Activated CD8-positive, alpha-beta memory T cell treated with anti-CD3 and anti-CD28 coated beads, Interleukin-2, amount 50 U/mL, for 1 hour (primary cell): Measurements from ENCODE around the gene TM9SF4.
"Not testable (repeated sequence)": the region's sequence is repeated elsewhere in the genome, so short reads cannot be mapped to it uniquely, and the experiment has no call there.

ENCODE experiments used
- DNase-seq: peaks from one replicate; pipeline ENCODE4 v3.0.0-alpha.2; 2020; ENCODE audit errors: extremely low read depth

Gene TM9SF4

GRCh38 chr20:32189691-32190615, 80.4 kb downstream of the TM9SF4 start:
- no peak for DNase-seq

GRCh38 chr20:32190616-32191415, 81.3 kb downstream of the TM9SF4 start:
- no peak for DNase-seq

- DNase-seq, result no peak
Observed at GRCh38 chr20:32191422-32191821, 81.9 kb downstream of the TM9SF4 start.

GRCh38 chr20:32191873-32192272, 82.4 kb downstream of the TM9SF4 start:
- no peak for DNase-seq

- no peak for DNase-seq
Observed at GRCh38 chr20:32192698-32193097, 83.2 kb downstream of the TM9SF4 start.

GRCh38 chr20:32193336-32193735, 83.8 kb downstream of the TM9SF4 start:
- not testable (repeated sequence) for DNase-seq

GRCh38 chr20:32193996-32194395, 84.5 kb downstream of the TM9SF4 start:
- DNase-seq, result no peak

- no peak for DNase-seq
Observed at GRCh38 chr20:32195581-32195980, 86.1 kb downstream of the TM9SF4 start.

GRCh38 chr20:32196613-32197012, 87.1 kb downstream of the TM9SF4 start:
- not testable (repeated sequence) for DNase-seq

GRCh38 chr20:32197136-32197535, 87.6 kb downstream of the TM9SF4 start:
- not testable (repeated sequence) for DNase-seq

GRCh38 chr20:32199006-32199405, 89.5 kb downstream of the TM9SF4 start:
- DNase-seq, result no peak

- DNase-seq, result no peak
Observed at GRCh38 chr20:32201296-32201976, 91.9 kb downstream of the TM9SF4 start.

DNA sequence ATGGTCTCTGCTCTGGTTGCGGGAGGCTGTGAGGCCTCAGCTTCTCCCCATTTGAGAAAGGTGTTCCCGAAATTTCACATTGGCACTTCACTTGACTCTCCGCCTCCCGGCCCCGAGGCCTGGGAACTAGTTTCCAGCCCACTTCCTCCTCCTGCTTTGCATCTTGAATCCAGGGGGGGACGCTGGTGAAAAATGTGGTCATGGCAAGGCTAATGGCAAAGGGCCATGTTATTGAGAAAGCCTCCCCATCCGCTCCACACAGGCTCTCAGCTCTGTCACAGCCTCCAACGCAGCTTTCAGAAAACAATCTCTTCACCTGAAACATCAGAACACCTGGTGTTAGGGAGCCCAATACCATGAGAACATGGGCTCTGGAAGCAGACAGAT, 92.5 kb downstream of the TM9SF4 start:
- no peak for DNase-seq

DNA sequence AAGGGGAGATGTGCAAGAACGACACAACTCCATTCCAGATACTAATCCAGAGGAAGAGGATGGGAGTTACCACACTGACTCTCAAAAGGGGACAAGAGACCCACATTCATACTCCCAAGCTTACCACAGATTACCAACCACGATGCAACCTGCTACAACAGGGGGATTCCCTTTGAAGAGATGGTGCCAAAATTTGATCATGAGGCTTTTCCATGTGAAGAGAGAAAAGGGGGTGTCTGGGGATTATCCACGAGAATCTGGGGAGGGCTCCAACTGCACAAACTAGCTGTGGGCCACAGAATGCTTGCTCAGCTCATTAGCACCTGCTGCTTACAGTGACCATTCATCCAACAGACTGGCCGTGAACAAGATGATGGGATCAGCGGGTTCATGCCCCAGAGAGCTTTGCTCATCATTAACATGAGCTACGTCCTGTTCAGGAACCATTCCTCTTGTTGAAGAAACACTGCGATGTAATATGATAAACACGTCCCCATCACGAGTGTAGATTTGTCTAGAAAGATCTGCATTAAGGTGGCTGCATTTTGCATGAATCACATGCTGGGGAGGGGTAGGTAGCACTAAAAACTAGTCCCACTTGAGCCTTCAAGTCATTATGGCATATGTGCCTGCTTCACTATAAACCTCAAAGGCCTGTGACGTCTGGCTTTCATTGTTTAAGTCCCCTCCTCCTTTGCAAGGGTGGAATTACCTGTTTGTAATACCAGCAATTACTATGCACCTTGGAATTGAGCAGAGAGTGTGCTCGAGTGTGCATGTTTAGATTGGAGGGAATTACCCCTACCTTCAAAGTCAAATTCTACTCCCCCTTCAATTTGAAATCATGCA, 94.1 kb downstream of the TM9SF4 start:
- no peak for DNase-seq

GRCh38 chr20:32204205-32205109, 94.9 kb downstream of the TM9SF4 start:
- DNase-seq, result no peak

- DNase-seq, result no peak
Observed at GRCh38 chr20:32205110-32205842, 95.8 kb downstream of the TM9SF4 start.

DNA sequence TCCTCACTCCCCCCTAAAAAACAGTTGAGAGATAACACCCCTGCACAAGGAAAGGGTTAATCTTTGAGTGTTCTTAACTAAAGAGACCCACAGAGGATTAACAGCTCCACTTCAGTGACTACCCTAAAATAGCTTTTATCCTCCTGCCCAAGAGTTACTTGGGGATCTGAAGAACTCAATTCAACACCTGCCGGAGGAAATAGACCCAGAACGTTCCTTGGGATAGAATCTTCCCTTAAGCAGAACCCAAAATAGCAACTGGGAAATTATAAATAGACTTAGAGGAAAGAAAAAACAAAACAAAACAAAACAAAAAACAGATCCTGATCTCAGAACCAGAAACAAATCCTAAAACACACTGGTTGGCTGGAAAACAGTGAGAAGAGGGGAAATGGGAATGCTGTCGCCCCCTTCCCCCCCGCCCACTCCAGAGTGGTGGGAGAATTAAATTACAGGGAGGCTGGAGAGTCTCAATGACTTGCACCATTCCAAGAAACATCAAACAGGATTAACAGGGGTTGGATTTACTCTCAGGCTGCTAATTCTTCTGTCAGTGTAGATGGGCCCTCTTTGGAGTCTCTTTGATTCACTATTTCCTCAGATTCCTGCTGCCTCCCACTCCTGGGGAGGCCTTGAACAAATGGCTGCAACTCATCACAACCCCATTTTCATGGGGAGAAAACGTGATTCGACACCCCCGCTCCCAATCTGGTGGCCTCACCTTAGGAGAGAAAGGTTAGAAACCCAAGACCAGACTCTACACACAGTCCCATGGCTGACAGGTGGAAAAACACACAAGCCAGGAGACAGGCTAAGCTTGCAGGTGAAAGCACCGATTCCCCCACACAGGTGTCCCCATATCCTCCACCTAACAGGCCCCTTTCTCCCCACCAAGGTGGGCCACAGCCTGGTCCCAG, 96.6 kb downstream of the TM9SF4 start:
- DNase-seq, result no peak
